ENCODE measurements around the gene RNF213. TPM values are rescaled to one million over a fixed set of nuclear protein-coding genes. Genes with fewer than 3 reads are reported as not detected.

RNF213 gene
- total RNA-seq (2013; cell fraction: nucleolus; rRNA removed): 595 and 707 TPM in 2 replicates
- total RNA-seq (2014; rRNA removed) (84.7 and 105 TPM in 2 replicates), total RNA-seq (2014; rRNA removed; fragmentation: Illumina TruSeq; extraction: Trizol) (54.8 and 60.3 TPM in 2 replicates), total RNA-seq (2021) (129 and 145 TPM in 2 replicates), polyA plus RNA-seq (2011; rRNA removed) (58.2 and 76.8 TPM in 2 replicates), polyA plus RNA-seq (2014; fragmentation: Illumina TruSeq; extraction: Trizol) (97.1 and 113 TPM in 2 replicates), polyA plus RNA-seq (2014; fragmentation: Nextera tagmentation; extraction: Ambion mirVana) (10 to 100 TPM; 18.6 to 23.6 TPM), polyA plus RNA-seq (2014; rRNA removed) (79.3 and 95.1 TPM in 2 replicates), polyA plus RNA-seq (2016; fragmentation: Nextera tagmentation; extraction: Ambion mirVana) (10 to 100 TPM; 52.4 to 53.6 TPM), polyA minus RNA-seq (2011; rRNA and poly(A)+ RNA removed) (191 and 202 TPM in 2 replicates), Bru-seq, nascent RNA (percentile 77 among the genes with signal in this experiment), BruChase-seq, experiment 1, labeled RNA remaining after a 6-hour chase (percentile 92 among the genes with signal in this experiment), BruChase-seq, experiment 2, labeled RNA remaining after a 2-hour chase (percentile 85 among the genes with signal in this experiment)
- 66.3 TPM for polyA plus RNA-seq (2011; ENCODE audit: low read depth)
- 51.9 and 56.6 TPM in 2 replicates for polyA plus RNA-seq (2011; cell fraction: cytosol; rRNA removed)
- 460 and 635 TPM in 2 replicates for polyA plus RNA-seq (2011; cell fraction: nucleus; rRNA removed)
- polyA plus RNA-seq (2012): 82.0 and 104 TPM in 2 replicates
- 72.8 and 86.2 TPM in 2 replicates for polyA minus RNA-seq (2011; cell fraction: cytosol; rRNA and poly(A)+ RNA removed)
- 196 and 291 TPM in 2 replicates for polyA minus RNA-seq (2011; cell fraction: nucleus; rRNA and poly(A)+ RNA removed)
- long read RNA-seq, experiment 1, partial matches to known transcripts: 5 of 9 reads
- long read RNA-seq, experiment 1, other reads (novel, unspliced or antisense): 4 of 9 reads
- long read RNA-seq, experiment 2, partial matches to known transcripts: 63 of 70 reads
- long read RNA-seq, experiment 2, other reads (novel, unspliced or antisense): 7 of 70 reads

GRCh38 chr17:80260791-80261158 is at the start of gene RNF213:
TSS of gene RNF213 (plus strand) at chr17:80260852. CDS start at chr17:80263682, 2,830 bp downstream.
- peak; percentile 71 for TF ChIP-seq GATAD2B (conservative IDR thresholded peaks at IDR 0.05; ENCODE audit: low read depth)
- TF ChIP-seq HCFC1 (IDR thresholded peaks at IDR 0.05; ENCODE audit: low read length): no peak
- TF ChIP-seq BHLHE40 (IDR thresholded peaks at IDR 0.05; ENCODE audit: borderline replicate concordance in 1 of 2, low read depth in 2 of 2, low read length in 1 of 2): peak in 1 of 2 experiments; percentile 67; a peak in 2 of 4 replicates
- peak; percentile 53; the same call in 1 of the 2 replicates for TF ChIP-seq LARP7 (IDR thresholded peaks at IDR 0.05)
- no peak for TF ChIP-seq SP1 (IDR thresholded peaks at IDR 0.05; ENCODE audit: low read depth, low read length)
- TF ChIP-seq ESRRA (IDR thresholded peaks at IDR 0.05; ENCODE audit: low read length): no peak
- peak; percentile 64; the same call in 1 of the 2 replicates for TF ChIP-seq TCF3 (IDR thresholded peaks at IDR 0.05; ENCODE audit: borderline replicate concordance, insufficient read depth, low read depth, low read length)
- TF ChIP-seq NKRF (conservative IDR thresholded peaks at IDR 0.05): peak; percentile 49; the same call in 1 of the 2 replicates
- peak; percentile 77 for TF ChIP-seq POLR2A (IDR thresholded peaks at IDR 0.05; ENCODE audit: low read depth, low read length)
- no peak for TF ChIP-seq SUPT20H (IDR thresholded peaks at IDR 0.05; ENCODE audit: borderline replicate concordance, control insufficient read depth, low read depth, low read length)
- TF ChIP-seq YY1 (IDR thresholded peaks at IDR 0.05; ENCODE audit: low read depth, low read length): no peak
- TF ChIP-seq PAX5 (IDR thresholded peaks at IDR 0.05; ENCODE audit: borderline replicate concordance, low read depth, low read length): no peak
- no peak for TF ChIP-seq RFX5 (IDR thresholded peaks at IDR 0.05; ENCODE audit: low read depth, low read length)
- TF ChIP-seq, protein P1, sequence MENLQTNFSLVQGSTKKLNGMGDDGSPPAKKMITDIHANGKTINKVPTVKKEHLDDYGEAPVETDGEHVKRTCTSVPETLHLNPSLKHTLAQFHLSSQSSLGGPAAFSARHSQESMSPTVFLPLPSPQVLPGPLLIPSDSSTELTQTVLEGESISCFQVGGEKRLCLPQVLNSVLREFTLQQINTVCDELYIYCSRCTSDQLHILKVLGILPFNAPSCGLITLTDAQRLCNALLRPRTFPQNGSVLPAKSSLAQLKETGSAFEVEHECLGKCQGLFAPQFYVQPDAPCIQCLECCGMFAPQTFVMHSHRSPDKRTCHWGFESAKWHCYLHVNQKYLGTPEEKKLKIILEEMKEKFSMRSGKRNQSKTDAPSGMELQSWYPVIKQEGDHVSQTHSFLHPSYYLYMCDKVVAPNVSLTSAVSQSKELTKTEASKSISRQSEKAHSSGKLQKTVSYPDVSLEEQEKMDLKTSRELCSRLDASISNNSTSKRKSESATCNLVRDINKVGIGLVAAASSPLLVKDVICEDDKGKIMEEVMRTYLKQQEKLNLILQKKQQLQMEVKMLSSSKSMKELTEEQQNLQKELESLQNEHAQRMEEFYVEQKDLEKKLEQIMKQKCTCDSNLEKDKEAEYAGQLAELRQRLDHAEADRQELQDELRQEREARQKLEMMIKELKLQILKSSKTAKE (IDR thresholded peaks at IDR 0.05; ENCODE audit: low read depth, poor library complexity, severe bottlenecking): no peak
- TF ChIP-seq SMARCA5 (IDR thresholded peaks at IDR 0.05): peak; percentile 59; the same call in 1 of the 2 replicates
- no peak for TF ChIP-seq ZNF274 (IDR thresholded peaks at IDR 0.05; ENCODE audit: insufficient read depth, insufficient read length)
- TF ChIP-seq BACH1 (IDR thresholded peaks at IDR 0.05; ENCODE audit: borderline replicate concordance): peak; percentile 58
- peak; percentile 59 for TF ChIP-seq NR2F1 (conservative IDR thresholded peaks at IDR 0.05)
- Histone ChIP-seq H3K9ac (ENCODE audit: control insufficient read depth, insufficient read depth, low read length) (peak within 1 kb of the TSS; percentile 90), H3K4me2 (ENCODE audit: control insufficient read depth, insufficient read depth) (peak within 1 kb of the TSS; percentile 90), H4K20me1 (ENCODE audit: control insufficient read depth, insufficient read depth) (peaks cover 2% of the 10 kb centered on the region; the same call in 1 of the 2 replicates), H3K4me1 (ENCODE audit: control insufficient read depth, insufficient read depth, low read length) (peaks cover 53% of the 10 kb centered on the region), H2AFZ (ENCODE audit: control insufficient read depth, low read depth, low read length) (peak within 1 kb of the TSS; percentile 67), H3K4me3 (peak within 1 kb of the TSS; percentile 97), H3K27ac (ENCODE audit: control insufficient read depth, insufficient read depth) (peak within 1 kb of the TSS; percentile 82), H3K27me3 (replicated peaks in 1 of 2; ENCODE audit: control insufficient read depth in 2 of 2, insufficient read depth in 2 of 2, low read length in 1 of 2) (no peaks in the 10 kb centered on the region), H3K79me2 (ENCODE audit: control insufficient read depth, insufficient read depth, low read length) (peaks cover 41% of the 10 kb centered on the region), H3K36me3 (ENCODE audit: control insufficient read depth in 2 of 2, insufficient read depth in 2 of 2, low read length in 1 of 2) (peaks cover 0 to 2% of the 10 kb centered on the region in 2 experiments; a peak in 1 of 4 replicates), H3K9me3 (replicated peaks; ENCODE audit: control insufficient read depth, insufficient read depth, low read length) (no peaks in the 10 kb centered on the region)
- FAIRE-seq (no peak), DNase-seq (ENCODE audit: low read depth, low spot score) (no peak), ATAC-seq (peak; percentile 6)
- CTCF ChIA-PET: no interaction called here
- WGBS (ENCODE audit: insufficient coverage, insufficient replicate concordance, low lambda C conversion rate, missing lambda C conversion rate): 1% methylated on average over 12 of the region's 54 CpGs
- no TSS peak for BruUV-seq (replicated peaks)
- SMC1A ChIA-PET (ENCODE audit: uncharacterized antibody, unreplicated experiment): no interaction called here
- intact Hi-C loops (cut with micrococcal nuclease; ENCODE audit: unreplicated experiment): no loop called here
- POLR2A ChIA-PET: no interaction called here
- in situ Hi-C loops (cut with MboI): no loop called here
- RAD21 ChIA-PET (ENCODE audit: unreplicated experiment): no interaction called here

All from GM12878 (cell line).